ENCODE data around the gene FRA10AC1.

GRCh38 chr10:93726024-93726423 is 23.6 kb upstream of the FRA10AC1 start:
- TF ChIP-seq EZH2phosphoT487 (IDR thresholded peaks at IDR 0.05; ENCODE audit: insufficient read depth, low read depth) (no peak), EZH2 (IDR thresholded peaks at IDR 0.05; ENCODE audit: insufficient read depth, poor library complexity, severe bottlenecking) (no peak)

Measured in GM23248 (cell line).